ENCODE measurements around the gene RPL38. TPM values are rescaled to one million over a fixed set of nuclear protein-coding genes. Genes with fewer than 3 reads are reported as not detected.

RPL38 gene
- total and polyA plus RNA-seq, 2 donors (not counting 1 experiment from before 2014, with no cell fraction given): 722 to 1,550 TPM

DNA sequence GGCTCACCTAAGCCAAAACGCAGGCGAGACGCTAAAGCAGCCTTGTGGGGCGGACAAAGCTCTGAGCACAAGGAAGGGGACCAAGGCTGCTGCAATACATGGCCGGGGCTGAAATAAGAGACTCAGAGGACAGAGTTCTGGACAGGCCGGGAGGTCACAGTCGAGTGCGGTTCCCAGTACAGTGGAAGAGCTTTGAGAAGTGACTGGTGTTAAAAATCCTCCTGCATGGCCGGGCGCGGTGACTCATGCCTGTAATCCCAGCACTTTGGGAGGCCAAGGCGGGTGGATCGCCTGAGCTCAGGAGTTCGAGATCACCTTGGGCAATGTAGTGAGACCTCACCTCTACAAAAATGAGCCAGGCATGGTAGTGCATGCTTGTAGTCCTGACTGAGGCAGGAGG, 20.4 kb downstream of the RPL38 start:
- Histone ChIP-seq H3K9ac (ENCODE audit: low read length) (no peak overlapping the region), H3K27ac (ENCODE audit: low read length in 2 of 2) (no peak overlapping the region), H3K4me3 (ENCODE audit: control extremely low read depth in 1 of 5, extremely low read depth in 1 of 5, insufficient read depth in 1 of 5, low read depth in 2 of 5, low read length in 4 of 5) (no peak overlapping the region), H3K4me1 (ENCODE audit: control insufficient read depth in 2 of 2, insufficient read depth in 2 of 2, low read length in 2 of 2) (no peaks in the 10 kb centered on the region), H3K79me2 (ENCODE audit: control insufficient read depth, insufficient read depth, low read length) (no peaks in the 10 kb centered on the region), H4K20me1 (ENCODE audit: control insufficient read depth, insufficient read depth, low read length, poor library complexity, severe bottlenecking) (no peaks in the 10 kb centered on the region), H3K36me3 (replicated peaks in 1 of 2; ENCODE audit: control extremely low read depth in 1 of 2, control insufficient read depth in 1 of 2, extremely low read depth in 1 of 2, insufficient read depth in 2 of 2, low read length in 1 of 2) (no peaks in the 10 kb centered on the region), H2AFZ (ENCODE audit: insufficient read depth, low read depth, low read length, poor library complexity, severe bottlenecking) (no peak overlapping the region), H3K27me3 (replicated peaks in 1 of 4; ENCODE audit: control extremely low read depth in 1 of 4, control insufficient read depth in 3 of 4, insufficient read depth in 4 of 4, low read length in 3 of 4) (no peaks in the 10 kb centered on the region), H3K9me3 (ENCODE audit: control extremely low read depth in 1 of 3, control insufficient read depth in 2 of 3, insufficient read depth in 1 of 3, low read length in 2 of 3) (no peaks in the 10 kb centered on the region), H3K4me2 (replicated peaks; ENCODE audit: low read depth, low read length, poor library complexity, severe bottlenecking) (no peak overlapping the region)
- Mint-ChIP-seq H3K27ac (no peak overlapping the region), H3K4me1 (no peaks in the 10 kb centered on the region), H3K27me3 (no peaks in the 10 kb centered on the region), H3K4me3 (no peak overlapping the region), H3K9me3 (ENCODE audit: insufficient read depth) (no peaks in the 10 kb centered on the region)
- intact Hi-C loops (cut with micrococcal nuclease): no loop called here
- 97% methylated on average over 12 of the region's 14 CpGs for WGBS (ENCODE audit: insufficient coverage)
- TF ChIP-seq, protein P1, sequence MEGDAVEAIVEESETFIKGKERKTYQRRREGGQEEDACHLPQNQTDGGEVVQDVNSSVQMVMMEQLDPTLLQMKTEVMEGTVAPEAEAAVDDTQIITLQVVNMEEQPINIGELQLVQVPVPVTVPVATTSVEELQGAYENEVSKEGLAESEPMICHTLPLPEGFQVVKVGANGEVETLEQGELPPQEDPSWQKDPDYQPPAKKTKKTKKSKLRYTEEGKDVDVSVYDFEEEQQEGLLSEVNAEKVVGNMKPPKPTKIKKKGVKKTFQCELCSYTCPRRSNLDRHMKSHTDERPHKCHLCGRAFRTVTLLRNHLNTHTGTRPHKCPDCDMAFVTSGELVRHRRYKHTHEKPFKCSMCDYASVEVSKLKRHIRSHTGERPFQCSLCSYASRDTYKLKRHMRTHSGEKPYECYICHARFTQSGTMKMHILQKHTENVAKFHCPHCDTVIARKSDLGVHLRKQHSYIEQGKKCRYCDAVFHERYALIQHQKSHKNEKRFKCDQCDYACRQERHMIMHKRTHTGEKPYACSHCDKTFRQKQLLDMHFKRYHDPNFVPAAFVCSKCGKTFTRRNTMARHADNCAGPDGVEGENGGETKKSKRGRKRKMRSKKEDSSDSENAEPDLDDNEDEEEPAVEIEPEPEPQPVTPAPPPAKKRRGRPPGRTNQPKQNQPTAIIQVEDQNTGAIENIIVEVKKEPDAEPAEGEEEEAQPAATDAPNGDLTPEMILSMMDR (IDR thresholded peaks at IDR 0.05): no peak
- no peak for TF ChIP-seq EZH2 (IDR thresholded peaks at IDR 0.05; ENCODE audit: borderline replicate concordance, insufficient read depth, low read depth, low read length, poor library complexity, severe bottlenecking)
- DNase-seq (no peak), ATAC-seq (ENCODE audit: low read depth) (no peak)
- ChIA-PET POLR2A (no interaction called here), CTCF (interaction anchor here (0.7 kb wide), 1 partner anchor 29 kb away, joined by 3 read pairs; no protein-coding TSS in a partner anchor)

GRCh38 chr17:74224959-74225725, 21.7 kb downstream of the RPL38 start:
- Histone ChIP-seq H3K9me3 (ENCODE audit: control extremely low read depth in 1 of 3, control insufficient read depth in 2 of 3, insufficient read depth in 1 of 3, low read length in 2 of 3) (no peaks in the 10 kb centered on the region), H3K9ac (ENCODE audit: low read length) (no peak overlapping the region), H3K4me3 (ENCODE audit: control extremely low read depth in 1 of 5, extremely low read depth in 1 of 5, insufficient read depth in 1 of 5, low read depth in 2 of 5, low read length in 4 of 5) (no peak overlapping the region), H3K36me3 (replicated peaks in 1 of 2; ENCODE audit: control extremely low read depth in 1 of 2, control insufficient read depth in 1 of 2, extremely low read depth in 1 of 2, insufficient read depth in 2 of 2, low read length in 1 of 2) (no peaks in the 10 kb centered on the region), H4K20me1 (ENCODE audit: control insufficient read depth, insufficient read depth, low read length, poor library complexity, severe bottlenecking) (no peaks in the 10 kb centered on the region), H3K4me1 (ENCODE audit: control insufficient read depth in 2 of 2, insufficient read depth in 2 of 2, low read length in 2 of 2) (no peaks in the 10 kb centered on the region), H3K27ac (ENCODE audit: low read length in 2 of 2) (no peak overlapping the region), H3K4me2 (replicated peaks; ENCODE audit: low read depth, low read length, poor library complexity, severe bottlenecking) (no peak overlapping the region), H2AFZ (ENCODE audit: insufficient read depth, low read depth, low read length, poor library complexity, severe bottlenecking) (no peak overlapping the region), H3K27me3 (replicated peaks in 1 of 4; ENCODE audit: control extremely low read depth in 1 of 4, control insufficient read depth in 3 of 4, insufficient read depth in 4 of 4, low read length in 3 of 4) (no peaks in the 10 kb centered on the region), H3K79me2 (ENCODE audit: control insufficient read depth, insufficient read depth, low read length) (no peaks in the 10 kb centered on the region)
- no peaks in the 10 kb centered on the region for H3K4me1 Mint-ChIP-seq
- intact Hi-C loops (cut with micrococcal nuclease): no loop called here
- H3K4me3 Mint-ChIP-seq: no peak overlapping the region
- DNase-seq (no peak), ATAC-seq (ENCODE audit: low read depth) (no peak)
- TF ChIP-seq, protein P1 (IDR thresholded peaks at IDR 0.05): no peak
- TF ChIP-seq EZH2 (IDR thresholded peaks at IDR 0.05; ENCODE audit: borderline replicate concordance, insufficient read depth, low read depth, low read length, poor library complexity, severe bottlenecking): no peak
- no peaks in the 10 kb centered on the region for H3K27me3 Mint-ChIP-seq
- 98% methylated on average over 17 of the region's 20 CpGs for WGBS (ENCODE audit: insufficient coverage)
- POLR2A ChIA-PET: no interaction called here
- CTCF ChIA-PET: no interaction called here
- no peak overlapping the region for H3K27ac Mint-ChIP-seq
- H3K9me3 Mint-ChIP-seq (ENCODE audit: insufficient read depth): no peaks in the 10 kb centered on the region
